Gastrocnemius medialis (tissue), 4 donors: ENCODE results near the gene SPATA13.

Source experiments
- CTCF ChIP-seq, 5 experiments: fragments of 450-650 bp in 3 of 5; fragments of 200-600 bp in 2 of 5; sonication (generic) in 2 of 5; IDR thresholded peaks in 4 of 5; conservative IDR thresholded peaks in 1 of 5; 1 replicate in 4 of 5; 2 replicates in 1 of 5; pipeline ENCODE4 v1.5.1; 2016 to 2019; ENCODE audit warnings: antibody characterized with exemption in 5 of 5, mild to moderate bottlenecking in 3 of 5, moderate library complexity in 3 of 5
- POLR2A ChIP-seq, 2 donors: fragments of 450-650 bp; IDR thresholded peaks; one replicate each; pipeline ENCODE4 v1.6.1; 2017; ENCODE audit warnings: antibody characterized with exemption in 2 of 2, mild to moderate bottlenecking in 2 of 2, moderate library complexity in 2 of 2

- TF ChIP-seq POLR2A (IDR thresholded peaks at IDR 0.05) = no peak
- no peak for TF ChIP-seq CTCF (IDR thresholded peaks at IDR 0.05 in 4 of 5, conservative IDR thresholded peaks at IDR 0.05 in 1 of 5)
Measured at GRCh38 chr13:24178847-24179485, 18.4 kb downstream of the SPATA13 start.
